GM12878 (cell line): ENCODE data around the gene EFCAB10.

Source experiments
- CBX3 ChIP-seq: fragments of 200-600 bp; sonication (generic); IDR thresholded peaks from 2 replicates; pipeline ENCODE4 v1.6.1; 2016; ENCODE audit warnings: low read depth, borderline replicate concordance
- JUND ChIP-seq: IDR thresholded peaks from 2 replicates; pipeline ENCODE4 v1.6.1; 2012; ENCODE audit warnings: low read depth, mild to moderate bottlenecking, low read length, improper control_type of control experiment, moderate library complexity
- POLR2A ChIP-seq: IDR thresholded peaks from 2 replicates; pipeline ENCODE4 v1.6.1; 2011; ENCODE audit warnings: low read depth, mild to moderate bottlenecking, low read length
- SMC3 ChIP-seq: IDR thresholded peaks from 2 replicates; pipeline ENCODE4 v1.6.1; 2011; ENCODE audit warnings: low read length, improper control_type of control experiment, borderline replicate concordance
- YBX1 ChIP-seq: fragments of 450-650 bp; IDR thresholded peaks from 2 replicates; pipeline ENCODE4 v1.6.1; 2016; ENCODE audit warnings: antibody characterized with exemption
- TF ChIP-seq, protein P1 (sequence below): fragments of 450-650 bp; IDR thresholded peaks from 2 replicates; pipeline ENCODE4 v1.6.1; 2017; ENCODE audit warnings: antibody characterized with exemption, mild to moderate bottlenecking, moderate library complexity
- TF ChIP-seq, protein P2 (sequence below), 3 experiments: IDR thresholded peaks in 2 of 3; conservative IDR thresholded peaks in 1 of 3; 2 replicates each; pipeline ENCODE4 v1.5.1; 2011; ENCODE audit warnings: low read depth in 3 of 3, low read length in 3 of 3, mild to moderate bottlenecking in 3 of 3, control low read depth in 2 of 3, moderate library complexity in 2 of 3, inconsistent platforms in 1 of 3, mixed read lengths in 1 of 3; ENCODE audit not compliant: control insufficient read depth in 2 of 3, insufficient read depth in 1 of 3; ENCODE audit errors: extremely low read depth in 1 of 3
- TF ChIP-seq, protein P3 (sequence below): IDR thresholded peaks from 2 replicates; pipeline ENCODE4 v1.6.1; 2011; ENCODE audit warnings: low read depth, low read length, improper control_type of control experiment, borderline replicate concordance

DNA sequence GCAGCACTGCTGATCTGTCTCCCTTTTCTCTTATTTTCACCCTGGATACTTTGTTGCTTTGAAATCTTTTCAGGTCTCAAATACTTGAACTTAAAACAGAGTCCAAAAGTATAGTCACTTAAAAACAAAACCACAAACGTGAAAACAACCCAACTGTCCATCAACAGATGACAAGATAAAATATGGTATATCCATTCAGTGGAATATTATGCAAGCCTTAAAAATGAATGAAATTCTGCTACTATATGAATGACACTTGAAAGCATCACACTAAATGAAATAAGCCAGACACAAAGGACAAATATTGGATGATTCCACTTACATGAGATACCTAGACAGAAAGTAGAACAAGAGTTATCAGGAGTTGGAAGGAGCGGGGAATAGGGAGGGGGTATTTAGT, 44.7 kb upstream of the EFCAB10 start:
- TF ChIP-seq POLR2A (no peak), YBX1 (no peak), JUND (no peak), SMC3 (no peak), CBX3 (no peak)
- TF ChIP-seq, protein P1, sequence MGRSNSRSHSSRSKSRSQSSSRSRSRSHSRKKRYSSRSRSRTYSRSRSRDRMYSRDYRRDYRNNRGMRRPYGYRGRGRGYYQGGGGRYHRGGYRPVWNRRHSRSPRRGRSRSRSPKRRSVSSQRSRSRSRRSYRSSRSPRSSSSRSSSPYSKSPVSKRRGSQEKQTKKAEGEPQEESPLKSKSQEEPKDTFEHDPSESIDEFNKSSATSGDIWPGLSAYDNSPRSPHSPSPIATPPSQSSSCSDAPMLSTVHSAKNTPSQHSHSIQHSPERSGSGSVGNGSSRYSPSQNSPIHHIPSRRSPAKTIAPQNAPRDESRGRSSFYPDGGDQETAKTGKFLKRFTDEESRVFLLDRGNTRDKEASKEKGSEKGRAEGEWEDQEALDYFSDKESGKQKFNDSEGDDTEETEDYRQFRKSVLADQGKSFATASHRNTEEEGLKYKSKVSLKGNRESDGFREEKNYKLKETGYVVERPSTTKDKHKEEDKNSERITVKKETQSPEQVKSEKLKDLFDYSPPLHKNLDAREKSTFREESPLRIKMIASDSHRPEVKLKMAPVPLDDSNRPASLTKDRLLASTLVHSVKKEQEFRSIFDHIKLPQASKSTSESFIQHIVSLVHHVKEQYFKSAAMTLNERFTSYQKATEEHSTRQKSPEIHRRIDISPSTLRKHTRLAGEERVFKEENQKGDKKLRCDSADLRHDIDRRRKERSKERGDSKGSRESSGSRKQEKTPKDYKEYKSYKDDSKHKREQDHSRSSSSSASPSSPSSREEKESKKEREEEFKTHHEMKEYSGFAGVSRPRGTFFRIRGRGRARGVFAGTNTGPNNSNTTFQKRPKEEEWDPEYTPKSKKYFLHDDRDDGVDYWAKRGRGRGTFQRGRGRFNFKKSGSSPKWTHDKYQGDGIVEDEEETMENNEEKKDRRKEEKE, result no peak
- TF ChIP-seq, protein P2, sequence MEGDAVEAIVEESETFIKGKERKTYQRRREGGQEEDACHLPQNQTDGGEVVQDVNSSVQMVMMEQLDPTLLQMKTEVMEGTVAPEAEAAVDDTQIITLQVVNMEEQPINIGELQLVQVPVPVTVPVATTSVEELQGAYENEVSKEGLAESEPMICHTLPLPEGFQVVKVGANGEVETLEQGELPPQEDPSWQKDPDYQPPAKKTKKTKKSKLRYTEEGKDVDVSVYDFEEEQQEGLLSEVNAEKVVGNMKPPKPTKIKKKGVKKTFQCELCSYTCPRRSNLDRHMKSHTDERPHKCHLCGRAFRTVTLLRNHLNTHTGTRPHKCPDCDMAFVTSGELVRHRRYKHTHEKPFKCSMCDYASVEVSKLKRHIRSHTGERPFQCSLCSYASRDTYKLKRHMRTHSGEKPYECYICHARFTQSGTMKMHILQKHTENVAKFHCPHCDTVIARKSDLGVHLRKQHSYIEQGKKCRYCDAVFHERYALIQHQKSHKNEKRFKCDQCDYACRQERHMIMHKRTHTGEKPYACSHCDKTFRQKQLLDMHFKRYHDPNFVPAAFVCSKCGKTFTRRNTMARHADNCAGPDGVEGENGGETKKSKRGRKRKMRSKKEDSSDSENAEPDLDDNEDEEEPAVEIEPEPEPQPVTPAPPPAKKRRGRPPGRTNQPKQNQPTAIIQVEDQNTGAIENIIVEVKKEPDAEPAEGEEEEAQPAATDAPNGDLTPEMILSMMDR (IDR thresholded peaks at IDR 0.05 in 2 of 3, conservative IDR thresholded peaks at IDR 0.05 in 1 of 3; ENCODE audit: control insufficient read depth in 2 of 3, extremely low read depth in 1 of 3, insufficient read depth in 1 of 3, low read depth in 3 of 3, low read length in 3 of 3), result no peak
- TF ChIP-seq, protein P3, sequence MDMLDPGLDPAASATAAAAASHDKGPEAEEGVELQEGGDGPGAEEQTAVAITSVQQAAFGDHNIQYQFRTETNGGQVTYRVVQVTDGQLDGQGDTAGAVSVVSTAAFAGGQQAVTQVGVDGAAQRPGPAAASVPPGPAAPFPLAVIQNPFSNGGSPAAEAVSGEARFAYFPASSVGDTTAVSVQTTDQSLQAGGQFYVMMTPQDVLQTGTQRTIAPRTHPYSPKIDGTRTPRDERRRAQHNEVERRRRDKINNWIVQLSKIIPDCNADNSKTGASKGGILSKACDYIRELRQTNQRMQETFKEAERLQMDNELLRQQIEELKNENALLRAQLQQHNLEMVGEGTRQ, result no peak
